ENCODE data around the gene BASP1. TPM values are rescaled to one million over a fixed set of nuclear protein-coding genes. Genes with fewer than 3 reads are reported as not detected.

BASP1 gene
- total and polyA plus RNA-seq, 7 donors = 0.64 to 1.9 (median 1.1) TPM

GRCh38 chr5:17230808-17231525, 13.5 kb downstream of the BASP1 start:
- Histone ChIP-seq H3K4me3 (no peak overlapping the region), H3K36me3 (ENCODE audit: insufficient read depth in 1 of 2, low read depth in 1 of 2) (no peaks in the 10 kb centered on the region), H3K4me1 (no peaks in the 10 kb centered on the region), H3K27me3 (ENCODE audit: insufficient read depth in 3 of 3, low read length in 2 of 3) (peaks cover 0 to 8% (median 5%) of the 10 kb centered on the region in 3 donors), H3K9me3 (no peaks in the 10 kb centered on the region), H3K27ac (no peak overlapping the region)
- TF ChIP-seq CTCF (IDR thresholded peaks at IDR 0.05) = no peak
- DNase-seq (no peak), ATAC-seq (no peak)
- intact Hi-C loops (cut with DNase I) = no loop called here
- 72 to 76% (median 73%) methylated on average over 10 of the region's 10 CpGs for WGBS, 3 donors

GRCh38 chr5:17232405-17232804, 15.0 kb downstream of the BASP1 start:
- no peak for DNase-seq
- no peak for ATAC-seq
- Histone ChIP-seq H3K36me3 (ENCODE audit: insufficient read depth in 1 of 2, low read depth in 1 of 2) (no peaks in the 10 kb centered on the region), H3K27ac (no peak overlapping the region), H3K4me3 (no peak overlapping the region), H3K27me3 (ENCODE audit: insufficient read depth in 3 of 3, low read length in 2 of 3) (peaks cover 0 to 8% (median 5%) of the 10 kb centered on the region in 3 donors), H3K4me1 (no peaks in the 10 kb centered on the region), H3K9me3 (no peaks in the 10 kb centered on the region)
- 70 to 77% (median 73%) methylated on average over 9 of the region's 9 CpGs for WGBS, 3 donors
- intact Hi-C loops (cut with DNase I) = no loop called here
- TF ChIP-seq CTCF (IDR thresholded peaks at IDR 0.05) = no peak

DNA sequence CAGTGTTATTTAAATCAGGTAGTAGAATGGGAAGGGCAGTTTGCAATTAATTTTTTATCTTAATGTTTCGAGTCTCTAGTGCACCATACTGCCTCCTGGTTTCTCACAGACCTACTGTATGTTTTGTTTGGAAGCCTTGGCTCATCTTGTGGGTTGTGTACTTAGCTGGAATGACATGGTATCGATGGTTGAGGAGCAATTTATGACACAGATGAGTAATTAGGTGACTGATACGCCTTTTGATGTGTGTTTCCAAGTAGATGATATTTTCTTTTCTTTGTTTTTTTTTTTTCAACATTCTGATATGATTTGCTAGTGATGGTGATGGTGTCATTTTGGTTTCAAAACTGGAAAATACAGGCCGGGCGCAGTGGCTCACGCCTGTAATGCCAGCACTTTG, 16.1 kb downstream of the BASP1 start:
- Histone ChIP-seq H3K4me1 (no peaks in the 10 kb centered on the region), H3K27ac (no peak overlapping the region), H3K27me3 (ENCODE audit: insufficient read depth in 3 of 3, low read length in 2 of 3) (peaks cover 0 to 5% (median 0%) of the 10 kb centered on the region in 3 donors), H3K36me3 (ENCODE audit: insufficient read depth in 1 of 2, low read depth in 1 of 2) (no peaks in the 10 kb centered on the region), H3K9me3 (no peaks in the 10 kb centered on the region), H3K4me3 (no peak overlapping the region)
- intact Hi-C loops (cut with DNase I) = no loop called here
- no peak for DNase-seq
- 89 to 91% (median 91%) methylated on average over 6 of the region's 6 CpGs for WGBS, 3 donors
- TF ChIP-seq CTCF (IDR thresholded peaks at IDR 0.05) = no peak
- ATAC-seq = no peak

DNA sequence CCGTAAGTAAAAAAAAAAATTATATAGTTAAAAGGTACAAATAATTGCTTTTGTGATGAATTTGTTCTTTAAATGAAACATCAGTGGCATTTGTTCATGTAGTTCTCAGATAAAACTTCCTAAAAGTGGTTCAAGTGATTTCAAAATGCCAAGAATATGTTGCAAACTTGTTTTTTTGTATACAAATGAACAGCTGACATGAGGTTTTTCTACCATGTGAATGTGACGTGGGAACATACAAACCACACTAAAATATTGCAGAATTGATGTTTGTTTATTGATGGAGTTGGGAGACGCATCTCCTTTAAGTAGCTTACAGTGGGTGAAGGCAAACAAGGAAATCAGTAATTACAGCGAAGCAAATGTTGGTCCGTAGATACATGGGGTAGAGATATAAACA, 16.9 kb downstream of the BASP1 start:
- no peak for DNase-seq
- intact Hi-C loops (cut with DNase I) = no loop called here
- no peak for TF ChIP-seq CTCF (IDR thresholded peaks at IDR 0.05)
- Histone ChIP-seq H3K4me1 (no peaks in the 10 kb centered on the region), H3K27me3 (ENCODE audit: insufficient read depth in 3 of 3, low read length in 2 of 3) (peaks cover 0 to under 1% (median 0%) of the 10 kb centered on the region in 3 donors), H3K27ac (no peak overlapping the region), H3K9me3 (no peaks in the 10 kb centered on the region), H3K4me3 (no peak overlapping the region), H3K36me3 (ENCODE audit: insufficient read depth in 1 of 2, low read depth in 1 of 2) (no peaks in the 10 kb centered on the region)
- WGBS, 3 donors = 88 to 92% (median 92%) methylated on average over 5 of the region's 5 CpGs
- ATAC-seq = no peak
